KOPT-K1 (cell line): ENCODE measurements around the gene OTOF.

Source experiments
- H3K27ac ChIP-seq: fragments of 200-600 bp; sonication (generic); 2 replicates; pipeline ENCODE4 v1.5.1; 2016; ENCODE audit warnings: antibody characterized with exemption, mild to moderate bottlenecking, low read depth, low read length; ENCODE audit not compliant: poor library complexity, severe bottlenecking
- H3K36me3 ChIP-seq: fragments of 200-600 bp; sonication (generic); 2 replicates; pipeline ENCODE4 v1.5.1; 2017; ENCODE audit warnings: antibody characterized with exemption, mild to moderate bottlenecking, low read length, moderate library complexity; ENCODE audit not compliant: insufficient read depth
- H3K9me3 ChIP-seq: fragments of 200-600 bp; sonication (generic); 2 replicates; pipeline ENCODE4 v1.5.1; 2017; ENCODE audit warnings: antibody characterized with exemption, low read length, mild to moderate bottlenecking; ENCODE audit not compliant: insufficient read depth, poor library complexity, severe bottlenecking

Gene OTOF

GRCh38 chr2:26457251-26457666 lies 20.7 kb downstream of the OTOF start:
- H3K36me3 ChIP-seq: no peaks in the 10 kb centered on the region
- H3K27ac ChIP-seq: no peak overlapping the region
- no peaks in the 10 kb centered on the region for H3K9me3 ChIP-seq

- Histone ChIP-seq H3K27ac (no peak overlapping the region), H3K9me3 (no peaks in the 10 kb centered on the region), H3K36me3 (no peaks in the 10 kb centered on the region)
Measured at GRCh38 chr2:26456440-26457250, 21.3 kb downstream of the OTOF start.

GRCh38 chr2:26455670-26456439 lies 22.1 kb downstream of the OTOF start:
- Histone ChIP-seq H3K27ac (no peak overlapping the region), H3K36me3 (no peaks in the 10 kb centered on the region), H3K9me3 (no peaks in the 10 kb centered on the region)

- Histone ChIP-seq H3K36me3 (no peaks in the 10 kb centered on the region), H3K27ac (no peak overlapping the region), H3K9me3 (no peaks in the 10 kb centered on the region)
Measured at GRCh38 chr2:26455037-26455669, 22.8 kb downstream of the OTOF start.

- no peak overlapping the region for H3K27ac ChIP-seq
- H3K36me3 ChIP-seq: no peaks in the 10 kb centered on the region
- no peaks in the 10 kb centered on the region for H3K9me3 ChIP-seq
Measured at GRCh38 chr2:26454561-26455001, 23.3 kb downstream of the OTOF start.

GRCh38 chr2:26453421-26454329 lies 24.2 kb downstream of the OTOF start:
- H3K36me3 ChIP-seq: no peaks in the 10 kb centered on the region
- no peak overlapping the region for H3K27ac ChIP-seq

DNA sequence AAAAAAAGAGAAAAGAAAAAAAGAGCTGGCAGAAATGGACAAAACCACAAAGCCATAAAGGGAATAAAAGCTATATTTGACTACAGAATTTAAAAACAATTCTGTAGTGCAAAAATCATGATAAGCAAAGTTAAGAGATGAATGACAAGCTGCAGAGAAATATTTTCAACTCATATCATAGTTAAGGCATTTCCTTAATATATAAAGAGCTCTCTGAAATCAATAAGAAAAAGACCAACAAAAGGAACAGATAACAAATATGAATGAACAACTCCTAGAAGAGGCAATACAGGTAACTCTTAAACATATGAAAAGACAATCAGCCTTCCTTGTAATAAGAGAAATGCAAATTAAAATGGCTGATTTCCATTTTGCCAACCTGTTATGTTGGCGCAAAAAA lies 26.2 kb downstream of the OTOF start:
- H3K9me3 ChIP-seq: no peaks in the 10 kb centered on the region
- H3K27ac ChIP-seq: no peak overlapping the region

More at GRCh38 chr2:26453421-26454329, 24.2 kb downstream of the OTOF start:
- H3K9me3 ChIP-seq: no peaks in the 10 kb centered on the region

DNA sequence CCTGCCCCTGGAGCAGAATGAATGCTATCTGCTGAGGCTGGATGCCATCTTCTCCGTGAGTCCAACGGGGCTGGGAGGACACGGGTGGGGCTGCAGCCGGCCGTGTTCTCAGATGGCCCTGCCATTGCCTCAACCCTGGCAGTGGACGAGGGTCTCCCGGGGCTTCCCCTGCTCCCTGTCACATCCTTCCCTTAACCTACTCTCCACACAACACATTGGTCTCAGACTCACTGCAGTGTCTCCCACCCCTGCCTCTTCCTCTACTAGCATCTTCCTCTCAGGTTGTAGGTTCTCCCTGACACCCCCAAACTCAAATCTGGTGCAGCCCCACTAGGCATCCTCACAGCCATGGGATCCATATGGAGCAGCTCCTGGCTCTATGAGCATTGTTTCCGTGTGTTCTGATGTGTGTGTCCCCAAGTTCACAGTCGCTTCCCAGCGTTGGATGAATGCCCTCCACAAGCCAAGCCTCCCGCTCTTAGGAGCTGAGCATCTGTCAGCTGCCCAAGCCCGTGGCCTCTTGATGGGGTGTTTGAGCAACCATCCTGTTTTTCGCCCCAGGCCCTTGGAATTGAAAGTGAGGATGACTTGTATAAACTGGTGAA lies 27.8 kb downstream of the OTOF start:
- H3K9me3 ChIP-seq: no peaks in the 10 kb centered on the region
- H3K36me3 ChIP-seq: no peaks in the 10 kb centered on the region
- H3K27ac ChIP-seq: no peak overlapping the region

More for the DNA sequence above, 26.2 kb downstream of the OTOF start:
- H3K36me3 ChIP-seq: no peaks in the 10 kb centered on the region

GRCh38 chr2:26449278-26450030 lies 28.5 kb downstream of the OTOF start:
- Histone ChIP-seq H3K27ac (no peak overlapping the region), H3K9me3 (no peaks in the 10 kb centered on the region), H3K36me3 (no peaks in the 10 kb centered on the region)

- Histone ChIP-seq H3K9me3 (no peaks in the 10 kb centered on the region), H3K27ac (no peak overlapping the region), H3K36me3 (no peaks in the 10 kb centered on the region)
Measured at GRCh38 chr2:26448651-26449050, 29.3 kb downstream of the OTOF start.

DNA sequence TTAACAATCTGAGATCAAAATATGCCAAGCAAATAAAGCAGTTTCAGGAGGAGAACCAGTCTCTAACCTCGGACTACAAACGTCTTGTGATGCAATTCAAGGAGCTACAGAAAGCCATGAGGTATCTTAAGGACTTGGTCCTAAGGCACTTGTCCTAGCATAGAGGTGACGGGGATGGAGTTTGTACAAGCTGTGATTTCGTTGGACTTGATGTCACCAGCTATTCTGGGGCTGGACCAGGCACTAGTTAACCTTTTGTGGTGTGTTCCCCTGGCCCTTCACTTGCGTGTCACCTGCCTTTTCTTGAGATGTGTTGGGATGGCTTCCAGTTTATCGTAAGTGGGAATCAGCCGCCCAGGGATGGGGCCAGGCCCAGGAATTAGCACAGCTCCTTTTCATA lies 33.7 kb downstream of the OTOF start:
- Histone ChIP-seq H3K36me3 (no peaks in the 10 kb centered on the region), H3K27ac (no peak overlapping the region), H3K9me3 (no peaks in the 10 kb centered on the region)

DNA sequence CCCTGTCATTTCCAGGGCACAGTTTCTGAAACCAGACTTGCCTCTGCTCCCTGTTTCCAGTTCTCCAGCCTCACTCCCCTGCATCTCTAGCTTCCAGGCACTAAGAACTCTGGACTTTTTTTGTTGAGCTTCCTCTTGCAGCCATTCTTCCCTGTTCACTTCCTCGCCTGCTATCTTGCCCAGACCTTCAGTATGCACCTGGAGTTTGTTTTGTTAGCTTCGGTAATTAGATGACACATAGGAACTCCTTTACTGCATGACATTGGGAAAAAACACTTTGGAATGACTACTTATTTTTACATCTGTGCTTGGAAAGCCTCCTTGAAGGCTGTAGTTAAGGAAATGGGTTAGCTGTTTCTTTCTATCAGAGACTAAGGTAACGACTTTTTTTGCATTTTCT lies 35.2 kb downstream of the OTOF start:
- Histone ChIP-seq H3K27ac (no peak overlapping the region), H3K9me3 (no peaks in the 10 kb centered on the region), H3K36me3 (no peaks in the 10 kb centered on the region)

GRCh38 chr2:26442301-26442700 lies 35.6 kb downstream of the OTOF start:
- Histone ChIP-seq H3K9me3 (no peaks in the 10 kb centered on the region), H3K36me3 (no peaks in the 10 kb centered on the region)

More at GRCh38 chr2:26442301-26442700, 35.6 kb downstream of the OTOF start:
- H3K27ac ChIP-seq: no peak overlapping the region
